ENCODE data around the gene CEMIP. TPM values are rescaled to one million over a fixed set of nuclear protein-coding genes. Genes with fewer than 3 reads are reported as not detected.

CEMIP gene
- total and polyA plus RNA-seq, 2 experiments from 2014 or later = 0.27 to 2.1 TPM

DNA sequence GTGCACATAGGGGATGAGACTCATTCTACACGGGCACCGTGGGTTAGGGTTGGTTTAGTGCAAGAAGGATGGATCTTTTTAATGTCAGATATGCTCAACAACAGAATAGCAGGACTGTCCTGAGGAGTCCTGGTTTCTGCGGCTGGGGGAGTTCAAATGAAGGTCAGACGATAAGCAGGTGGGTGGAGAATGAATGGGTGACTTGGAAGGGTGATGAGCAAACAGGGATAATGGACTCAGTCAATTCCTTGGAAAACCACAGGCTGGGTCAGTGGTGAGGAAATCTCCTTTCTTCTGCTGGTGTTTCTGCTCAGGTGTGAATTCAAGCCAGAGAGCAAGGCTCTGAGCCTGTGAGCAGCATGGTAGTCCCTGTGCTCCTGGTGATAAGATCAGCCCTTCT is 150.5 kb downstream of the CEMIP start:
- ATAC-seq = no peak
- Histone ChIP-seq H3K4me2 (no peak overlapping the region), H3K27ac (ENCODE audit: low read depth) (no peak overlapping the region), H3F3A (replicated peaks; ENCODE audit: low read depth) (no peaks in the 10 kb centered on the region), H3K4me1 (ENCODE audit: insufficient read depth) (peaks cover 4% of the 10 kb centered on the region; the same call in 1 of the 2 replicates), H3K27me3 (ENCODE audit: insufficient read depth) (no peaks in the 10 kb centered on the region), H3K79me2 (replicated peaks; ENCODE audit: insufficient read depth) (no peaks in the 10 kb centered on the region), H4K20me1 (replicated peaks; ENCODE audit: insufficient read depth) (no peaks in the 10 kb centered on the region), H3K36me3 (ENCODE audit: insufficient read depth) (no peaks in the 10 kb centered on the region), H3K4me3 (no peak overlapping the region), H3K9me2 (ENCODE audit: insufficient read depth) (peaks cover 3% of the 10 kb centered on the region; the same call in 1 of the 2 replicates), H2AFZ (no peak overlapping the region)
- DNase-seq (ENCODE audit: low spot score) = no peak
- Mint-ChIP-seq H3K4me1 (peaks cover 4% of the 10 kb centered on the region), H3K36me3 (ENCODE audit: low read depth) (no peaks in the 10 kb centered on the region; the same call in 2 of the 3 replicates), H3K27me3 (ENCODE audit: insufficient read depth, low read depth, poor library complexity) (peaks cover 6% of the 10 kb centered on the region), H3K27ac (no peak overlapping the region), H3K4me3 (no peak overlapping the region), H3K9me3 (no peaks in the 10 kb centered on the region)
- TF ChIP-seq, protein P1, sequence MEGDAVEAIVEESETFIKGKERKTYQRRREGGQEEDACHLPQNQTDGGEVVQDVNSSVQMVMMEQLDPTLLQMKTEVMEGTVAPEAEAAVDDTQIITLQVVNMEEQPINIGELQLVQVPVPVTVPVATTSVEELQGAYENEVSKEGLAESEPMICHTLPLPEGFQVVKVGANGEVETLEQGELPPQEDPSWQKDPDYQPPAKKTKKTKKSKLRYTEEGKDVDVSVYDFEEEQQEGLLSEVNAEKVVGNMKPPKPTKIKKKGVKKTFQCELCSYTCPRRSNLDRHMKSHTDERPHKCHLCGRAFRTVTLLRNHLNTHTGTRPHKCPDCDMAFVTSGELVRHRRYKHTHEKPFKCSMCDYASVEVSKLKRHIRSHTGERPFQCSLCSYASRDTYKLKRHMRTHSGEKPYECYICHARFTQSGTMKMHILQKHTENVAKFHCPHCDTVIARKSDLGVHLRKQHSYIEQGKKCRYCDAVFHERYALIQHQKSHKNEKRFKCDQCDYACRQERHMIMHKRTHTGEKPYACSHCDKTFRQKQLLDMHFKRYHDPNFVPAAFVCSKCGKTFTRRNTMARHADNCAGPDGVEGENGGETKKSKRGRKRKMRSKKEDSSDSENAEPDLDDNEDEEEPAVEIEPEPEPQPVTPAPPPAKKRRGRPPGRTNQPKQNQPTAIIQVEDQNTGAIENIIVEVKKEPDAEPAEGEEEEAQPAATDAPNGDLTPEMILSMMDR (conservative IDR thresholded peaks at IDR 0.05; ENCODE audit: low read depth in 2 of 2) = no peak
- TF ChIP-seq EZH2 (IDR thresholded peaks at IDR 0.05; ENCODE audit: low read depth, unreplicated experiment) = no peak
- TF ChIP-seq POLR2AphosphoS5 (IDR thresholded peaks at IDR 0.05; ENCODE audit: low read depth) = no peak
- no peak for TF ChIP-seq NANOG (IDR thresholded peaks at IDR 0.05; ENCODE audit: borderline replicate concordance)
- TF ChIP-seq, protein P2, sequence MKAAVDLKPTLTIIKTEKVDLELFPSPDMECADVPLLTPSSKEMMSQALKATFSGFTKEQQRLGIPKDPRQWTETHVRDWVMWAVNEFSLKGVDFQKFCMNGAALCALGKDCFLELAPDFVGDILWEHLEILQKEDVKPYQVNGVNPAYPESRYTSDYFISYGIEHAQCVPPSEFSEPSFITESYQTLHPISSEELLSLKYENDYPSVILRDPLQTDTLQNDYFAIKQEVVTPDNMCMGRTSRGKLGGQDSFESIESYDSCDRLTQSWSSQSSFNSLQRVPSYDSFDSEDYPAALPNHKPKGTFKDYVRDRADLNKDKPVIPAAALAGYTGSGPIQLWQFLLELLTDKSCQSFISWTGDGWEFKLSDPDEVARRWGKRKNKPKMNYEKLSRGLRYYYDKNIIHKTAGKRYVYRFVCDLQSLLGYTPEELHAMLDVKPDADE (IDR thresholded peaks at IDR 0.05) = no peak
- TF ChIP-seq CREB1 (CRISPR knock-in tag; IDR thresholded peaks at IDR 0.05; ENCODE audit: low read depth) = no peak
- no peak for TF ChIP-seq STAT1 (IDR thresholded peaks at IDR 0.05; ENCODE audit: unreplicated experiment)
- TF ChIP-seq ZNF114 (CRISPR knock-in tag; IDR thresholded peaks at IDR 0.05) = no peak
- TF ChIP-seq EZH2phosphoT487 (IDR thresholded peaks at IDR 0.05; ENCODE audit: unreplicated experiment) = no peak
- TF ChIP-seq, protein P3, sequence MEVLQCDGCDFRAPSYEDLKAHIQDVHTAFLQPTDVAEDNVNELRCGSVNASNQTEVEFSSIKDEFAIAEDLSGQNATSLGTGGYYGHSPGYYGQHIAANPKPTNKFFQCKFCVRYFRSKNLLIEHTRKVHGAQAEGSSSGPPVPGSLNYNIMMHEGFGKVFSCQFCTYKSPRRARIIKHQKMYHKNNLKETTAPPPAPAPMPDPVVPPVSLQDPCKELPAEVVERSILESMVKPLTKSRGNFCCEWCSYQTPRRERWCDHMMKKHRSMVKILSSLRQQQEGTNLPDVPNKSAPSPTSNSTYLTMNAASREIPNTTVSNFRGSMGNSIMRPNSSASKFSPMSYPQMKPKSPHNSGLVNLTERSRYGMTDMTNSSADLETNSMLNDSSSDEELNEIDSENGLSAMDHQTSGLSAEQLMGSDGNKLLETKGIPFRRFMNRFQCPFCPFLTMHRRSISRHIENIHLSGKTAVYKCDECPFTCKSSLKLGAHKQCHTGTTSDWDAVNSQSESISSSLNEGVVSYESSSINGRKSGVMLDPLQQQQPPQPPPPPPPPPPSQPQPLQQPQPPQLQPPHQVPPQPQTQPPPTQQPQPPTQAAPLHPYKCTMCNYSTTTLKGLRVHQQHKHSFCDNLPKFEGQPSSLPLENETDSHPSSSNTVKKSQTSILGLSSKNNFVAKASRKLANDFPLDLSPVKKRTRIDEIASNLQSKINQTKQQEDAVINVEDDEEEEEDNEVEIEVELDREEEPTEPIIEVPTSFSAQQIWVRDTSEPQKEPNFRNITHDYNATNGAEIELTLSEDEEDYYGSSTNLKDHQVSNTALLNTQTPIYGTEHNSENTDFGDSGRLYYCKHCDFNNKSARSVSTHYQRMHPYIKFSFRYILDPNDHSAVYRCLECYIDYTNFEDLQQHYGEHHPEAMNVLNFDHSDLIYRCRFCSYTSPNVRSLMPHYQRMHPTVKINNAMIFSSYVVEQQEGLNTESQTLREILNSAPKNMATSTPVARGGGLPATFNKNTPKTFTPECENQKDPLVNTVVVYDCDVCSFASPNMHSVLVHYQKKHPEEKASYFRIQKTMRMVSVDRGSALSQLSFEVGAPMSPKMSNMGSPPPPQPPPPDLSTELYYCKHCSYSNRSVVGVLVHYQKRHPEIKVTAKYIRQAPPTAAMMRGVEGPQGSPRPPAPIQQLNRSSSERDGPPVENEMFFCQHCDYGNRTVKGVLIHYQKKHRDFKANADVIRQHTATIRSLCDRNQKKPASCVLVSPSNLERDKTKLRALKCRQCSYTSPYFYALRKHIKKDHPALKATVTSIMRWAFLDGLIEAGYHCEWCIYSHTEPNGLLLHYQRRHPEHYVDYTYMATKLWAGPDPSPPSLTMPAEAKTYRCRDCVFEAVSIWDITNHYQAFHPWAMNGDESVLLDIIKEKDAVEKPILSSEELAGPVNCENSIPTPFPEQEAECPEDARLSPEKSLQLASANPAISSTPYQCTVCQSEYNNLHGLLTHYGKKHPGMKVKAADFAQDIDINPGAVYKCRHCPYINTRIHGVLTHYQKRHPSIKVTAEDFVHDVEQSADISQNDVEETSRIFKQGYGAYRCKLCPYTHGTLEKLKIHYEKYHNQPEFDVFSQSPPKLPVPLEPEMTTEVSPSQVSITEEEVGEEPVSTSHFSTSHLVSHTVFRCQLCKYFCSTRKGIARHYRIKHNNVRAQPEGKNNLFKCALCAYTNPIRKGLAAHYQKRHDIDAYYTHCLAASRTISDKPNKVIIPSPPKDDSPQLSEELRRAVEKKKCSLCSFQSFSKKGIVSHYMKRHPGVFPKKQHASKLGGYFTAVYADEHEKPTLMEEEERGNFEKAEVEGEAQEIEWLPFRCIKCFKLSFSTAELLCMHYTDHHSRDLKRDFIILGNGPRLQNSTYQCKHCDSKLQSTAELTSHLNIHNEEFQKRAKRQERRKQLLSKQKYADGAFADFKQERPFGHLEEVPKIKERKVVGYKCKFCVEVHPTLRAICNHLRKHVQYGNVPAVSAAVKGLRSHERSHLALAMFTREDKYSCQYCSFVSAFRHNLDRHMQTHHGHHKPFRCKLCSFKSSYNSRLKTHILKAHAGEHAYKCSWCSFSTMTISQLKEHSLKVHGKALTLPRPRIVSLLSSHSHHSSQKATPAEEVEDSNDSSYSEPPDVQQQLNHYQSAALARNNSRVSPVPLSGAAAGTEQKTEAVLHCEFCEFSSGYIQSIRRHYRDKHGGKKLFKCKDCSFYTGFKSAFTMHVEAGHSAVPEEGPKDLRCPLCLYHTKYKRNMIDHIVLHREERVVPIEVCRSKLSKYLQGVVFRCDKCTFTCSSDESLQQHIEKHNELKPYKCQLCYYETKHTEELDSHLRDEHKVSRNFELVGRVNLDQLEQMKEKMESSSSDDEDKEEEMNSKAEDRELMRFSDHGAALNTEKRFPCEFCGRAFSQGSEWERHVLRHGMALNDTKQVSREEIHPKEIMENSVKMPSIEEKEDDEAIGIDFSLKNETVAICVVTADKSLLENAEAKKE (CRISPR knock-in tag; IDR thresholded peaks at IDR 0.05) = no peak
- no peak for TF ChIP-seq ZNF331 (CRISPR knock-in tag; IDR thresholded peaks at IDR 0.05; ENCODE audit: low read depth)
- no peak for TF ChIP-seq JUNB (IDR thresholded peaks at IDR 0.05; ENCODE audit: unreplicated experiment)
- TF ChIP-seq, protein P4, sequence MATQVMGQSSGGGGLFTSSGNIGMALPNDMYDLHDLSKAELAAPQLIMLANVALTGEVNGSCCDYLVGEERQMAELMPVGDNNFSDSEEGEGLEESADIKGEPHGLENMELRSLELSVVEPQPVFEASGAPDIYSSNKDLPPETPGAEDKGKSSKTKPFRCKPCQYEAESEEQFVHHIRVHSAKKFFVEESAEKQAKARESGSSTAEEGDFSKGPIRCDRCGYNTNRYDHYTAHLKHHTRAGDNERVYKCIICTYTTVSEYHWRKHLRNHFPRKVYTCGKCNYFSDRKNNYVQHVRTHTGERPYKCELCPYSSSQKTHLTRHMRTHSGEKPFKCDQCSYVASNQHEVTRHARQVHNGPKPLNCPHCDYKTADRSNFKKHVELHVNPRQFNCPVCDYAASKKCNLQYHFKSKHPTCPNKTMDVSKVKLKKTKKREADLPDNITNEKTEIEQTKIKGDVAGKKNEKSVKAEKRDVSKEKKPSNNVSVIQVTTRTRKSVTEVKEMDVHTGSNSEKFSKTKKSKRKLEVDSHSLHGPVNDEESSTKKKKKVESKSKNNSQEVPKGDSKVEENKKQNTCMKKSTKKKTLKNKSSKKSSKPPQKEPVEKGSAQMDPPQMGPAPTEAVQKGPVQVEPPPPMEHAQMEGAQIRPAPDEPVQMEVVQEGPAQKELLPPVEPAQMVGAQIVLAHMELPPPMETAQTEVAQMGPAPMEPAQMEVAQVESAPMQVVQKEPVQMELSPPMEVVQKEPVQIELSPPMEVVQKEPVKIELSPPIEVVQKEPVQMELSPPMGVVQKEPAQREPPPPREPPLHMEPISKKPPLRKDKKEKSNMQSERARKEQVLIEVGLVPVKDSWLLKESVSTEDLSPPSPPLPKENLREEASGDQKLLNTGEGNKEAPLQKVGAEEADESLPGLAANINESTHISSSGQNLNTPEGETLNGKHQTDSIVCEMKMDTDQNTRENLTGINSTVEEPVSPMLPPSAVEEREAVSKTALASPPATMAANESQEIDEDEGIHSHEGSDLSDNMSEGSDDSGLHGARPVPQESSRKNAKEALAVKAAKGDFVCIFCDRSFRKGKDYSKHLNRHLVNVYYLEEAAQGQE (IDR thresholded peaks at IDR 0.05; ENCODE audit: unreplicated experiment) = no peak
